HCT116 (cell line): ENCODE data around the gene CHCHD10.

Source experiments
- EGR1 ChIP-seq: IDR thresholded peaks from 2 replicates; pipeline ENCODE4 v1.6.1; 2012; ENCODE audit warnings: low read depth
- EZH2 ChIP-seq: fragments of 200-600 bp; sonication (generic); IDR thresholded peaks from 2 replicates; pipeline ENCODE4 v1.6.1; 2017; ENCODE audit warnings: antibody characterized with exemption, mixed run types

- no peak for TF ChIP-seq EGR1
- no peak for TF ChIP-seq EZH2
Measured at GRCh38 chr22:23772315-23772648, 4.5 kb upstream of the CHCHD10 start.
